ENCODE data around the gene UTS2R.
"Not testable (repeated sequence)": the region's sequence is repeated elsewhere in the genome, so short reads cannot be mapped to it uniquely, and the experiment has no call there.

The UTS2R gene

GRCh38 chr17:82376042-82376730, 4.6 kb downstream of the UTS2R start:
- DNase-seq: no peak

DNA sequence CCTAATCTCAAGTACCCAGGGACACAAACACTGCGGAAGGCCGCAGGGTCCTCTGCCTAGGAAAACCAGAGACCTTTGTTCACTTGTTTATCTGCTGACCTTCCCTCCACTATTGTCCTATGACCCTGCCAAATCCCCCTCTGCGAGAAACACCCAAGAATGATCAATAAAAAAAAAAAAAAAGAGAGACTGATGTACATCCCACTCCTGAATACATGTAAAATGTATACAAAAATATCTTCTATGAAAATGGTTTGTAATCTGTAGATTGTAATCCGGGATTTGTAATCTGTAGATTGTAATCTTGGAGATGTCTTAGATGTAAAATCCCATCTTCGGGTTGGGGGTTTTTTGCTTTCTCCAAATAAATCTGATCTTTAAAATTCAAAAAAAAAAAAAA, 5.7 kb downstream of the UTS2R start:
- not testable (repeated sequence) for DNase-seq

DNA sequence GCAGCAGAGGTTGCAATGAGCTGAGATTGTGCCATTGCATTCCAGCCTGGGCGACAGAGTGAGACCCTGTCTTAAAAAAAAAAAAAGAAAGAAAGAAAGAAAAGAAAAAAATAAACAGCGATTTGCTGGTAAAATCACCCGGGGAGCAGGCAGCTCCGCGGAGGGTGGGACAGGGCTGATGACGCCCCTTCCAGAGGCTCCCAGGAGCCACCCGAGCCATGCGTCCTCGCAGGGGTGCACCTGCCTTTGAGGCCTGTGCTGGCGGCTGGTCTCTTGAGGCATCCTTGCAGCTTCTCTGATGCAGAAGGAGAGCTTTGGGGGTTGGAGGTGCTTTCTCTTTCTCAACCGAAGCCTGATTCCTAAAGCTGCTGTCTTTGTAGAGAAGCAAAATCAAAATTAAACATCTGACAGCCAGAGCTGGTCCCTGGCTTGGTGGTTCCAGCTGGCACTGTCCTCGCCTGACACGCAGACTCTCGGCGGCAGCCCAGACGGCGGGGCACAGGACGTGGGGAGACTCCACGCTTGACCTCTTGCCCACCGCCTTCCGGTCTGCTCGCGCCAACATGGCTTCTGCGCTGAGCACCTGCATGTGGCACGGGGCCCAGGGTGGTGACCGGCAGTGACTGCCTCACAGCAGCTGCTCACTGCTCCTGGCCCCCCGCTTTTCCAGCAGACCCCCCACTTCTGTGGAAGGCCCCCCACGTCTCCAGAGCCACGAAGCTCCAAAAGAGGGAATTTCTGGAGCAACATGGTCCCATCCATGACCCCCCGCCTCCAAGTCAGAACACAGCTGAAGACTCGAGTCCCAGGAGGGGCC, 6.6 kb downstream of the UTS2R start:
- DNase-seq: no peak

- DNase-seq: no peak
These were observed 7.1 kb downstream of the UTS2R start for GRCh38 chr17:82378741-82379021.

GRCh38 chr17:82380860-82381702, 9.5 kb downstream of the UTS2R start:
- DNase-seq: no peak

DNA sequence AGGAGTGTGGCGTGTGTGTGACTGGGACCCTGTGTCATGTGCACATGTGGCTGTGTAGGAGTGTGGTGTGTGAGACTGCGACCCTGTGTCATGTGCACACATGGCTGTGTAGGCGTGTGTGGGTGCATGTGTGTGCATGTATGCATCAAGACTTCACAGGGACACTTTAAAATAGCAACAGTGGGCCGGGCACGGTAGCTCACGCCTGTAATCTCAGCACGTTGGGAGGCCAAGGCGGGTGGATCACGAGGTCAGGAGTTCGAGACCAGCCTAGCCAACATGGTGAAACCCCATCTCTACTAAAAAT, 10.1 kb downstream of the UTS2R start:
- DNase-seq: not testable (repeated sequence)

- DNase-seq: not testable (repeated sequence)
These were observed 10.8 kb downstream of the UTS2R start for GRCh38 chr17:82382220-82382932.

DNA sequence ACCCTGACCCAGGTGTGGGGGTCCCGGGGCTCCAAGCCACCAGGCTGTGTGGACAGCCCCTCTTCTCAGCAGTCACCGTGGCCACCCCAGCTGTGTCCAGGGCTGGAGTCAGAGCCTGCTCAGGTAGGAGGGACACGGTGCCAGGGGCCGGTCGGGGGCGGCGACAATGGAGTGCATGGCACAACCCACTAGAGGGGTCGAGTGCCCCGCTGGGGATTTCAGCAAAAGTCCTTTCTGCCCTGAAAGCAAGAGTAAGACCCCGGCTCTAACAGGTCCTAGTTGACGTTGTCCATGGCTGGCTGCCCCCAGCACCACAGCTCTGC, 11.3 kb downstream of the UTS2R start:
- no peak for DNase-seq

DNA sequence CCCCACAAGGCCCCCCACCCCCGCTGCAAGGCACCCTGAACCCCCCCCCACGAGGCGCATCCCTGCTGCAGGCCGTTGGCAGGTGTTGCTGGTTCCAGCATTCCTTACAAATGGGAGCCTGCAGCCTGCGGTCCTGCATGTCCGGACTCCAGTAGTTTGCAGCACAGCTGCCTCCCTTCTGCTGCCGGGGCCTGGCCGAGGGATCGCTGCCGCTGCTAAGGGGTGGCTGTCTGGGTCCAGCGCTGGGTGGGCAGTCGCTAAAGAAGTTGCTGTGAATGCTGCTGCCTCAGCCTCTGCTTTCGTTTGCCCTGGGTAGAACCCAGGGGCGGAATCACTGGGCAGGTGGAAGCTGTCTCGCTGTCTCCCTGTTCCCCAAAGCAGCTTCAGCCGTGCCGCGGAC, 11.8 kb downstream of the UTS2R start:
- DNase-seq: no peak

GRCh38 chr17:82384051-82384729, 12.6 kb downstream of the UTS2R start:
- DNase-seq: no peak

DNA sequence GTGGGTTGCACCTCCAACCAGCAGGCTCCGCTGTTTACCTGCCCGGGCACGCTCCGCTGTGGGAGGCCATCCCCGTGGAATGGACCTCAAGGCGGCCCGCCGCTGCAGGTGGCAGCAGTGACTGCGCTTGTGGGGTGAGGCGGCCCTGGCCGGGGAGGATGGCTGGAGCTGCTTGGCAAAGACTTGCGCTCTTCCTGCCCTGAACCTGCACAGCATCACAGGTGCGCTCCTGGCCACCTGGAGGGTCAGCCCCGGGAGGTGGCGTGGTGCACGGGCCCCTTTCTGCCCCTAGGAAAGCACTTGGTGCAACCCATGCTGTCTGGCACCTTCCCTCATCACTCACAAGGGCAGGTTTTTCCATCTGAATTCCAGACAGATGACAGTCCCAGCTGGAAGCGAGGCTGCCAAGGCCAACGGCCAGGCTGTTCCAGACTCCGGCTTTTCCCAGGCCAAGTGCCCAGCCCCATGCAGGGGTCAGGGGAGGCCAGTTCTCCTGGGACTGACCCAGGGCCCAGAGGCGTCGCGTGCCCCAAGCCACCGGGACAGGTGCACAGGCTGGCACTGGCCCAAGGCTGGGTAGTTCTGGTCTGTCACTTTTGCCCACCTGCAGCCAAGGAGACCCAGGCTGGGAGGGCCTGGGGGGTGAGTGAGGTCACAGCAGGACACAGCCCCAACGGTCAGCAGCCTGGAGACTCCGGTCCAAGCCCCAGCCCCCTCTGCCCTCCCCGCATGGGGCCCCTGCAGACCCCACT, 13.3 kb downstream of the UTS2R start:
- DNase-seq: no peak

DNA sequence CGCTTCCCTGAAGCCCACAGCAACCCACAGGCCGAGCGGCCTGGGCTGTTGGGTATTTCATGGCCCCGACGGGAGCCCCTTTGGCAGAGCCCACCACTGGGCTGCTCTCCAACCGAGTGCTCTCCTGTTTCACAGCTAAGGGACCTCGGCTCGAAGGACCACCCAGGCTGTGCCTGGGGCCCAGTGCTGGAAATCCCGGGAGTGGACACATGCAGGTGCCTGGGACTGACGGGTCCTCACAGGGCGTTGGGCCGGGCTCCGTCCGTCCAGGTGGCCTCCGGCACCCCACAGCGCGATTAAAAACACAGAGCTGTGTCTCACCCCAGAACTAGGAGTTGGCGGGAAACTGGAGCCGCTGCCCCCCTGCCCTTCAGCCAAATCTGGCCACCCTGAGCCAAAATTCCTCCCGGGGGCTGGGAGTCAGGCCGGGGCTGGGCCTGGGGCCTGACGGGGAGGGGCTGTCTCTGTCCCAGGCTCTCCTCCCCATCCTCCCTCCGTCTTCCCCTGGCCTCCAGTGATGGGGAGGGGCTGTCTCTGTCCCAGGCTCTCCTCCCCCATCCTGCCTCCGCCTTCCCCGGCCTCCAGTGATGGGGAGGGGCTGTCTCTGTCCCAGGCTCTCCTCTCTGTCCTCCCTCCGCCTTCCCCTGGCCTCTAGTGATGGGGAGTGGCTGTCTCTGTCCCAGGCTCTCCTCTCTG, 14.1 kb downstream of the UTS2R start:
- DNase-seq: no peak

DNA sequence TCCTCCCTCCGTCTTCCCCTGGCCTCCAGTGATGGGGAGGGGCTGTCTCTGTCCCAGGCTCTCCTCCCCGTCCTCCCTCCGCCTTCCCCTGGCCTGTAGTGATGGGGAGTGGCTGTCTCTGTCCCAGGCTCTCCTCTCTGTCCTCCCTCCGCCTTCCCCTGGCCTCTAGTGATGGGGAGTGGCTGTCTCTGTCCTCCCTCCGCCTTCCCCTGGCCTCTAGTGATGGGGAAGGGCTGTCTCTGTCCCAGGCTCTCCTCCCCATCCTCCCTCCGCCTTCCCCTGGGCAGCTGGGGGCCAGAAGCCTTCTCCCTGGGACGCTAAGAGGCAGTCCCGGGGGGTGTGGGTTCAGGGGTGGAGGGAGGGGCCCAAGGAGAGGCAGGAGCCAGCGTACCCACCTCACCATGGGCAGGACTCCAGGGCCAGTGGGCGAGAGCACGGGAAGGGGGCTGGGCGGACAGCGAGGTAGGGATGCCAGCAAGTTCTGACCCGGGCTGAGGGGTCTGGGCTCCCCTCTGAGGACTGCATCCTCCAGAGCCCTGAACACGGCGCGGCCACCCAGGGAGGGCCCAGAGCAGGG, 14.8 kb downstream of the UTS2R start:
- no peak for DNase-seq

- DNase-seq: no peak
These were observed 15.5 kb downstream of the UTS2R start for GRCh38 chr17:82386881-82387704.

DNA sequence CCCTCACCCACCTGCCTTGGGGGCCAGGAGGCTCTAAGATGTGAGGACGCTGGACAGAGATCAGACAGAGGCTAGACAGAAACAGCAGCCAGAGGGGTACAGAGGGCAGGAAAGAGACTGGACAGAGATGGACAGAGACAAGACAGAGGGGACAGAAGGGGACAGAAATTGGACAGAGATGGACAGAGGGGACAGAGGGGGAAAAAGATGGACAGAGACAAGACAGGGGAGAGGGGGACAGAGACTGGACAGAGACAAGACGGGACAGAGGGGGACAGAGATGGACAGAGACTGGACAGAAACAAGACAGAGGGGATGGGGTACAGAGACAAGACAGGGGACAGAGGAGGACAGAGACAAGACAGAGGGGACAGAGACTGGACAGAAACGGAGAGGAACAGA, 16.1 kb downstream of the UTS2R start:
- no peak for DNase-seq

DNA sequence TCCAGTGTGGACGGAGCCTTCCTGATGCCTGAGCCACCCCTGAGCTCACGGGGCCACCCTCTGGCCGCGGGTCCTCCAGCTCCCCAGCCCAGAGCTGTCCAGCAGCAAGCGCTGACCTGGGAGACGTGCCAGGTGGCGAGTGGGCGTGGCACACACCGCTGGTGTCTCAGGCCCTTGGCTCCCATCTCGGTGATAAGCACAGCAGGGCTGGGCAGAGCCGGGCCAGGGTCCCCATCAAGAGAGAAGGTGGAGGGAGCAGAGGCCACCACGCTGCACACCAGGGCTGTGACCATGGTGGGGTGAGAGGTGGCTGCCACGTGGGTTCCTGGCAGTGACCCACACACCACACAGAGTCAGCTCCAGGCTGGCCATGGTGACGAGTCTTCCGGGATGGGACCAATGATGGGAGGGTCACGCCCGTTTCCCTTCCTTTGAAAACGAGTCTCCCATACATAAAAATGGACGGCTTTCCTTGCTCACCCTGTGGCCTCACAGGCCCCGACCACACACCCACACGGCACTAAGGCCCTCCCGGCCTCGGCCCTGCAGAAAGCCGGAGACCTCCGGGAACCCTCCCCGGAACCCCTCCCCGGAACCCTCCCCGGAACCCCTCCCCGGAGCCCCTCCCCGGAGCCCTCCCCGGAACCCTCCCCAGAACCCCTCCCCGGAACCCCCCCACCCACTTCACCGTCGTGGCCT, 16.8 kb downstream of the UTS2R start:
- DNase-seq: no peak

DNA sequence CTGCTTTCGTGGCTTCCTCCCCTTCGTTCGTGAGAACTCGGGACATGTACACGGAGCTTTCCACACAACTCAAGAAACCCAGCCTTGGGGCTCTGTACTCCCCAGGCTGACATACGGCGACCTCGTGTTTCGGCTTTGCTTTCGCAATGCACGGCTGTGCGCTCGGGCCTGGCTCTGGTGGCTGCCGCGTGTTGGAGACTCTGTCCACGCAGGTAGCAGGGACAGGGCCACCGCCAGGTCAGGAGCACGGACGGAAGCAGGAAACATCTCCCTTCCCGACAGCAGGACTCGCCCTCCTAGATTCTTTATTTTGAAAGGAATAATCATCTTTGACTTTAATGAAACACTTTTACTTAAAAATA, 17.3 kb downstream of the UTS2R start:
- no peak for DNase-seq

- no peak for DNase-seq
These were observed 17.8 kb downstream of the UTS2R start for GRCh38 chr17:82389379-82389778.

GRCh38 chr17:82390015-82390859, 18.7 kb downstream of the UTS2R start:
- DNase-seq: no peak
